ENCODE data around the gene ANKRD33B. TPM values are rescaled to one million over a fixed set of nuclear protein-coding genes. Genes with fewer than 3 reads are reported as not detected.

Gene ANKRD33B
- total RNA-seq, 4 donors from 2014 or later: 16.7 to 27.0 (median 24.8) TPM

GRCh38 chr5:10585518-10585915 is 21.6 kb downstream of the ANKRD33B start:
- TF ChIP-seq POLR2A (IDR thresholded peaks at IDR 0.05): no peak
- TF ChIP-seq EP300 (IDR thresholded peaks at IDR 0.05): no peak
- TF ChIP-seq POLR2AphosphoS5 (IDR thresholded peaks at IDR 0.05): no peak
- no peak for TF ChIP-seq CTCF (IDR thresholded peaks at IDR 0.05)

GRCh38 chr5:10586008-10586407 is 22.1 kb downstream of the ANKRD33B start:
- Histone ChIP-seq H3K4me1 (peaks cover 12% of the 10 kb centered on the region), H3K27ac (no peak overlapping the region), H3K27me3 (peaks cover 4% of the 10 kb centered on the region), H3K9me3 (no peaks in the 10 kb centered on the region), H3K36me3 (no peaks in the 10 kb centered on the region), H3K4me3 (no peak overlapping the region)
- TF ChIP-seq EP300 (IDR thresholded peaks at IDR 0.05): no peak
- TF ChIP-seq CTCF (IDR thresholded peaks at IDR 0.05): no peak
- no peak for DNase-seq (ENCODE audit: low spot score in 2 of 2)
- 89% methylated on average over 4 of the region's 4 CpGs for WGBS

More at GRCh38 chr5:10585518-10585915, 21.6 kb downstream of the ANKRD33B start:
- Histone ChIP-seq H3K27me3 (peaks cover 4% of the 10 kb centered on the region), H3K9me3 (no peaks in the 10 kb centered on the region), H3K4me1 (peaks cover 15% of the 10 kb centered on the region), H3K36me3 (no peaks in the 10 kb centered on the region), H3K27ac (no peak overlapping the region), H3K4me3 (no peak overlapping the region)
- no peak for DNase-seq (ENCODE audit: low spot score in 2 of 2)
- WGBS: 93% methylated on average over 5 of the region's 5 CpGs

GRCh38 chr5:10586555-10586954 is 22.7 kb downstream of the ANKRD33B start:
- Histone ChIP-seq H3K4me3 (no peak overlapping the region), H3K9me3 (no peaks in the 10 kb centered on the region), H3K4me1 (peaks cover 12% of the 10 kb centered on the region), H3K27ac (no peak overlapping the region), H3K27me3 (peaks cover 4% of the 10 kb centered on the region), H3K36me3 (no peaks in the 10 kb centered on the region)
- WGBS: 88% methylated on average over 1 of the region's 1 CpG
- DNase-seq (ENCODE audit: low spot score in 2 of 2): no peak
- TF ChIP-seq POLR2A (IDR thresholded peaks at IDR 0.05): no peak

- Histone ChIP-seq H3K27me3 (peaks cover 4% of the 10 kb centered on the region), H3K4me1 (no peaks in the 10 kb centered on the region), H3K36me3 (no peaks in the 10 kb centered on the region), H3K4me3 (no peak overlapping the region), H3K27ac (no peak overlapping the region), H3K9me3 (no peaks in the 10 kb centered on the region)
- TF ChIP-seq CTCF (IDR thresholded peaks at IDR 0.05) (no peak), POLR2AphosphoS5 (IDR thresholded peaks at IDR 0.05) (no peak), EP300 (IDR thresholded peaks at IDR 0.05) (no peak), POLR2A (IDR thresholded peaks at IDR 0.05) (no peak)
- 88% methylated on average over 8 of the region's 8 CpGs for WGBS
- DNase-seq (ENCODE audit: low spot score in 2 of 2): no peak
Measured at GRCh38 chr5:10588109-10588775, 24.4 kb downstream of the ANKRD33B start.

GRCh38 chr5:10588779-10589447 is 25.0 kb downstream of the ANKRD33B start:
- DNase-seq (ENCODE audit: low spot score in 2 of 2): no peak
- no peak overlapping the region for H3K4me3 ChIP-seq
- H3K27ac ChIP-seq: no peak overlapping the region
- H3K36me3 ChIP-seq: no peaks in the 10 kb centered on the region
- H3K27me3 ChIP-seq: peaks cover 4% of the 10 kb centered on the region
- TF ChIP-seq CTCF (IDR thresholded peaks at IDR 0.05): no peak
- TF ChIP-seq POLR2AphosphoS5 (IDR thresholded peaks at IDR 0.05): no peak
- no peak for TF ChIP-seq EP300 (IDR thresholded peaks at IDR 0.05)
- TF ChIP-seq POLR2A (IDR thresholded peaks at IDR 0.05): no peak
- no peaks in the 10 kb centered on the region for H3K9me3 ChIP-seq
- peaks cover 4% of the 10 kb centered on the region for H3K4me1 ChIP-seq
- 76% methylated on average over 11 of the region's 11 CpGs for WGBS

Measured in suprapubic skin (tissue), 4 donors.